Superior temporal gyrus (tissue), 1 donor: ENCODE data around the gene ARHGAP42.
"Not testable (repeated sequence)": the region's sequence is repeated elsewhere in the genome, so short reads cannot be mapped to it uniquely, and the experiment has no call there.

Experiments used
- DNase-seq: peaks from one replicate; pipeline ENCODE4 v3.0.0-alpha.2; 2016; ENCODE audit errors: extremely low spot score

ARHGAP42 gene

GRCh38 chr11:100872951-100873740, 186.1 kb downstream of the ARHGAP42 start:
- DNase-seq: no peak

DNA sequence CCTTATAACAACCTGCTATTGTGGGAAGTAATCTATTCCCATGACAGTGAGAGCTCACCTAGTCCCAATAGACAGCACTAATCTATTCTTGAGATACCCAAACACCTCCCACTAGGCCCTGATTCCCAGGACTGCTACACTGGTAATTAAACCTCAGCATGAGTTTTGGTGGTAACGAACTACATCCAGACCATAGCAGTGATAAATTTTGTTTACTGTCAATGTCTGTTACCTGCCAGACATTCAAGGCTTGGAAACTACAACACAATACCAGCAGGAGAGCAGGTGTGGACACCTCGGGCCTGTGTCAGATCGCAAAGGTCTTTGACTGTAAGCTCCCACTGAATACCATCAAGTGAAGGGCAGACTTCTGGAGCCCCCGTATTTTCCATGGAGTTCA, 187.1 kb downstream of the ARHGAP42 start:
- no peak for DNase-seq

DNA sequence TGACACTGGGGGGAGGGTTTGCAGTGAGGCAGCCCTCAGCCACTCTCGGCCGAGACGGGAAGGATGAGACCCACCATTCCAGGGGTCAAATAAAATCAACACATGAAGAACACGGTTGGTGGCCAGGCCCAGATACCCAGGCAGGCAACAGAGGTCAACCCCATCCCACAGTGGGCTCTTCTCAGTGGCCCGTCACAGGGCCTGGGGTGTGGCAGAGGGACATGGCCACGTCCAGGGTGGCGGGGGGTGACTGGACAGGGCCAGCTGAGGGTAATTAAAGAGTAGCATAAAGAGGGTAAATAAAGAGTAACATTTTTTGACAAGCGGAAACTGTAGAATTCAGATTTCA, 188.4 kb downstream of the ARHGAP42 start:
- no peak for DNase-seq

DNA sequence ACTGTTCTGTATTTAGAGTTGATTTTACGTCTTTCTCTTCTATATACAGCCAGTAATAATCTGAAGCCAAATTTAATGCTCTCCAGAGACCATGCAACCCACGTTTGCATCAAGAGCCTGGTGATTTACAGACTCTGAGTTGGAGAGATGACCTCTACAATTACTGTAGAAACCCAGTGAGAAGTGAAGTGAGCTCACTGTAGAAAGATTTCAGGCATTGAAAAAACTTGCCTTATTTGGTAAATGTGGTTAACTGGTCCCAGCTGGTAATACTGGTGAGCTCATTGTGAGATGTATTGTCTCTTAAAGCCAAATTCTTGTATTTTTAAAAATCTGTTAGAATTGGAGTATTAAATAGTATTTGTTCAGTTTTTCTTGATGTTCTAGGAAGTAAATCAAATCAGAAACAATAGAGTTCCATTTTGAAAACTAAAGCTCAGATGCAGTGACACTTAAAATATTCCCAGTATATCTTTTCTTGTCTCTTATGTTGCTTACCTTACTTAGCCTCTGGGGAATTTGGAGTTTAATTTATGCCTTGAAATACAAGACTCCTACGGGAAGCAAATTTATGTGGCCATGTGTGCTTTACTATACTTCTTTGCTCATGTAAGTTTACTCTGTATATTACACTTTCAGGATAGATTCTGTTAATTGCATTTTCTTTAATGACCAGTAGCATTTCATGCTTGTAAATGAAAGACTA, 189.9 kb downstream of the ARHGAP42 start:
- no peak for DNase-seq

DNA sequence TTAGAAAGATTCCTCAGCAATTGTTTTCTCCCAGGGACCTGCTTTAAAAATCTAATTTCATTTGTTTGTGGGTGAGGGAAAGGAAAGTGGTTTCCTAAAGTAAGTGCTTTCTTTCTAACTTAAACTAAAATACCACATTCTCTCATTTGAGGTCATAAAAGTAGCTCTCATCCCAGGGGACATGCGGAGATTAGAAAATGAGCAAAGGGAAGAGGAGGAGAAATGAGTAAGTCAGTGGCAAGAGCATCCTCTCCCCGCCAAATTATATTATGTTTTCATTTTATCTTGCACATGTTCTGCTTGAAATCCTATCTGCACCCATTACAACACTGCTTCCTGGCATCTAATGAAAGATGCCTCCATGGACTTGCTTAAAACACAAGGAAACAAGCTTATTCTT, 191.4 kb downstream of the ARHGAP42 start:
- no peak for DNase-seq

DNA sequence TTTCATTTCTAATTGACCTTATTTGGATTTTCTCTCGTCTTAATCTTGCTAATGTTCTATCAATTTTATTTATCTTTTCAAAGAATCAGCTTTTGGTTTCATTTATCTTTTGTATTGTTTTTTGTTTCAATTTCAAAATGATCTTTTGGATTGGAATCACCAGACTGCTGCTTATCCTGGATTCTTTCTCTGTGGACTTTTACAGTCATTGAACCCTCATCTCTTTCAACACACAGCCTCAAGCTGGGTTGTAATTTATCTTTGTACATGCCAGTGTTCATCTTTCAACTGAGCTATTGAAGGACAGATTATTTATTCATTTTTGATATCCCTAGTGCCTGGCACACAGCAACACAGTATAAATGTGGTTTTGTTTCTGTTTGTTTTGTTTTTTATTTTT, 195.9 kb downstream of the ARHGAP42 start:
- no peak for DNase-seq

GRCh38 chr11:100883830-100884229, 196.7 kb downstream of the ARHGAP42 start:
- no peak for DNase-seq

GRCh38 chr11:100887659-100888058, 200.6 kb downstream of the ARHGAP42 start:
- no peak for DNase-seq

- no peak for DNase-seq
Observed at GRCh38 chr11:100888836-100889235, 201.7 kb downstream of the ARHGAP42 start.

- no peak for DNase-seq
Observed at GRCh38 chr11:100889758-100890157, 202.7 kb downstream of the ARHGAP42 start.

DNA sequence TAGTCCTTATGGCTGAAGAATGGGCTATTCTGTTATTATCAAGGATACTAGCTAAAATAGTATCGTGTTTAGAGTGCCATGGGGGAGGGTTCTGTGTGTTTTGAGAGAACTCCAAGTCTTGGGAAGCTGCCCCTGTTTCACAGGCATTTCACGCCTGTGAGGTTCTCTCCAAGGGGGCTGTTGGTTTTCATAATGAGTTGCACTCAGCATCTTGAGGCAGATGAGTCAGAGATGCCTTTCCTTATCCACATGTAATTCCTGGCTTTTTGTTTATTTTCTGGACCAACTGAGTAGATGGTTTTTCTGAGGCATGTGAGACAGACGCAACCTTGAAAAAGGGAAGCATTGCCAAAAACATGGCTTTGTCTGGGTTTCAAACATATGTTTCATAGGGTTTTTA, 203.7 kb downstream of the ARHGAP42 start:
- DNase-seq: no peak

DNA sequence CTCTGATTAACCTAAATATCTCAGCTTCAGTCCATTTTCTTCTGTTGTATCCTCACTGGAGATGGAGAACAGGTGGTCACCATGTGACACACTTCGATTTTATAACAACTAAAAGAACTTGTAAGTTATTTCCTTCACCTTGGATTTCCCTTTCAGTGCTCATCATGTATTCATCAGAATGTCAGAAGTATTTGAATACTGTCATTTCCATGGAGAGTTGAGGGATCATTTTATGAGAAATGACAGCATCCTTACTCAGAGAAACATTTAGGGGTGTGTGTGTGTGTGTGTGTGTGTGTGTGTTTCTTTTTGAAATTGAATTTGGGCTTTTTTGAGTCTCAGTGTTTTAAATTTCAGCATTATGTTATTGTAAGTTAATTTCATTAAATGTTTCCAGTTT, 205.8 kb downstream of the ARHGAP42 start:
- DNase-seq: no peak

GRCh38 chr11:100895449-100895848, 208.4 kb downstream of the ARHGAP42 start:
- no peak for DNase-seq

GRCh38 chr11:100895976-100896375, 208.9 kb downstream of the ARHGAP42 start:
- DNase-seq: not testable (repeated sequence)

DNA sequence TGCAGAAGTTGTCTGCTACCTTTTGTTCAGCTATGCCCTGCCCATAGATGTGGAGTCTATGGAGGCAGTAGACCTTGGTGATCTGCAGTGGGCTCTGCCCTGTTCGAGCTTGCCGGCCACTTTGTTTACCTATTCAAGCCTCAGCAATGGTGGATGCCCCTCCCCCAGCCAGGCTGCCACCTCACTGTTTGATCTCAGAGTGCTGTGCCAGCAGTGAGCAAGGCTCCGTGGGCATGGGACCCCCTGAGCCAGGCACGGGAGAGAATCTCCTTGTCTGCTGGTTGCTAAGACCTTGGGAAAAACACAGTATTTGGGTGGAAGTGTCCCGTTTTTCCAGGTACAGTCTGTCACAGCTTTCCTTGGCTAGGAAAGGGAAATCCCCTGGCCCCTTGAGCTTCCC, 214.4 kb downstream of the ARHGAP42 start:
- DNase-seq: not testable (repeated sequence)

DNA sequence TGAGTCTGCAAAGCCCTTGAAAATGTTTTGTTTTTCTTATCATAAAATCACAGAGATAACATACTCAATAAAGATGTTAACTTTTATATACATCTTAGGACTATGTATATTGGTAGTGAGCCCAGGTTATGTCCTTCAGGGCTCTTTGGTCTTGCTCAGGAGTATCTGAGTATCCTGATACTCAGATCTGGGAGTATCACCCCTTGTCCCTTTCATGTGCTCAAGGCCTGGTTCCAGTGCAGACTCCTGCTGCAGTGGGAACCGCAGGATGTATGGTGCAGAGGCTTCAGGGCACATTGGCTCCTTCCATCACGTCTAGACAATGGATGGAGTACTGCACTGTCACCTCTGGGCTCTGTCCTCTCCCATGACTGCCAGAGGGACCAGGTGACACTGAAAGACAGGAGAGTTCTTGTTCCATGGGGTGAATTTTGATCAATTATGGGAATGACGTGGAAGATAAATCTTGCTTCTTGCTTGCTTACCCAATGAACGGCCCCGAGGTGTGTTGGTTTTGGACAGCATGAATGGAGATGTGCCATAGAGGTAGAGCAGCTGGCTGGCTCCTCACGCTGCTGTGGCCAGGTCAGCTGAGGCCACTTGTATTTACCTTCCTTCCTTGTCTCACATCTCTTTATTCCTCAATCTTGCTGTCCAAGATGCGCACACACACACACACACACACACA, 215.5 kb downstream of the ARHGAP42 start:
- DNase-seq: no peak

DNA sequence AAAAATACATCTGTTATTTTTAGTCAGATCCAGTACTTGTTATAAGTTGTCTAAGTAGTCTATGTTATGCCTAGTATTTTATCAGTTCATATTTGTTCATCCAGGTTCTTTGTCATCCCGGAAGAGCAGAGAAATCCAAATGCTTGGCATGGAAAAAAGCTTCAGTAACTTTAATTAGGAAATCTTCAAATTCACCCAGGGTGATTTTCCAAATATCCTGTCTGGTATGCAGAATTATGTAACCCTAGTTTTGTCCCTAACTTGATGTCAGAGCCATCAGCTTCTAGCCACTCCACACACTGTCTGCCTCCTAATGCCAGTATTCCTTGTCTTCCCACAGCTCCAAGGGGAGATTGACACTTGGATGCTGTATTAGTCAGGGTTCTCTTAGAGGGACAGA, 216.2 kb downstream of the ARHGAP42 start:
- no peak for DNase-seq

- no peak for DNase-seq
Observed at GRCh38 chr11:100905684-100906083, 218.6 kb downstream of the ARHGAP42 start.

- no peak for DNase-seq
Observed at GRCh38 chr11:100908746-100909145, 221.7 kb downstream of the ARHGAP42 start.

GRCh38 chr11:100910808-100911207, 223.7 kb downstream of the ARHGAP42 start:
- no peak for DNase-seq

DNA sequence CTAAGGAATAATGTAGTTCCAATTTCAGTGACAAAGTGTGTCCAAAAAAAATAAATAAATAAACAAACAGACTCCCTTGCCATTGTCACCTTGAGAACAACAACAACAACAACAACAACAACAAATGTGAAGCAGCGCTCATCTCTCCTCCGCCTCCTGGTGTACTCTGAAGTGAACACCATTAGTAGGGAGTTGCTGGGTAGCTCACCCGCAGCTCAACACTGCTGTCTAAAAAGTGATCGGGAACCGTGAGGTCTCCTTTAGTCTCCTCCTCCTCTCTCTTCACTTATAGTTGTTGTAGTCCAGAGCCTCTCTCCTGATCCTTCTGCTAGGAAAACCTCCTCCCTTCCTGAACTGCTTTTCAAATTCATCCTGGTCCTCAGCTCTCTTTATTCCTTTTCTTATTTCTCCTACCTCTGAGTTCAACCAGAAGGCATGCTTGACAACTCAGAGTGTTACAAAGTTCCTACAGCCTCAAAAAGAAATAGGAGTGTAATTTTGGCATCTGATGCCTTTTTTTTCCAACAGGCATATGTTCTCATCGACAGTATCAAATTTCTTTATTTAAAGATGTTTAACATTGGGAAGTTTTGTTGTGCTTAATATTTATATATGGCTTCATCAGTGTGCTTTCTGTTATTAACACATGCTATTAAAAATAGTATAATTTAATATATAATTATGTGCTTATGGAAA, 227.5 kb downstream of the ARHGAP42 start:
- DNase-seq: no peak
